Spleen (tissue), 11 donors: Measurements from ENCODE around the gene CUX1. TPM values are rescaled to one million over a fixed set of nuclear protein-coding genes. Genes with fewer than 3 reads are reported as not detected.

Experiments used
- DNase-seq: peaks from one replicate; pipeline ENCODE4 v3.0.0-alpha.2; 2020
- H3K27ac ChIP-seq, 8 donors: fragments of 200-600 bp; sonication (generic) in 7 of 8; 1 replicate in 4 of 8; 2 replicates in 4 of 8; pipeline versions ENCODE4 v1.5.0 to v1.8.0; 2016 to 2021; ENCODE audit warnings: inconsistent platforms in 4 of 8, mild to moderate bottlenecking in 4 of 8, moderate library complexity in 1 of 8
- H3K27me3 ChIP-seq, 7 donors: fragments of 200-600 bp; sonication (generic) in 6 of 7; replicated peaks in 1 of 7; 1 replicate in 4 of 7; 2 replicates in 3 of 7; pipeline versions ENCODE4 v1.5.0 to v1.8.0; 2016 to 2021; ENCODE audit warnings: inconsistent platforms in 3 of 7, mild to moderate bottlenecking in 1 of 7
- H3K36me3 ChIP-seq, 6 donors: fragments of 200-600 bp; sonication (generic) in 5 of 6; 1 replicate in 4 of 6; 2 replicates in 2 of 6; pipeline versions ENCODE4 v1.5.0 to v1.8.0; 2016 to 2021; ENCODE audit warnings: inconsistent platforms in 2 of 6
- H3K4me1 ChIP-seq, 6 donors: fragments of 200-600 bp; sonication (generic) in 5 of 6; 1 replicate in 3 of 6; 2 replicates in 3 of 6; pipeline versions ENCODE4 v1.5.0 to v1.8.0; 2016 to 2021; ENCODE audit warnings: inconsistent platforms in 3 of 6
- H3K4me3 ChIP-seq, 8 donors: fragments of 200-600 bp; sonication (generic) in 7 of 8; 1 replicate in 4 of 8; 2 replicates in 4 of 8; pipeline versions ENCODE4 v1.5.0 to v1.8.0; 2016 to 2021; ENCODE audit warnings: inconsistent platforms in 4 of 8, mild to moderate bottlenecking in 4 of 8, moderate library complexity in 2 of 8
- H3K9me3 ChIP-seq, 8 donors: fragments of 200-600 bp; sonication (generic) in 7 of 8; 1 replicate in 4 of 8; 2 replicates in 4 of 8; pipeline versions ENCODE4 v1.5.0 to v1.8.0; 2016 to 2021; ENCODE audit warnings: inconsistent platforms in 4 of 8
- CTCF ChIP-seq, 11 experiments: fragments of 200-600 bp in 7 of 11; fragments of 450-650 bp in 4 of 11; sonication (generic) in 4 of 11; IDR thresholded peaks in 8 of 11; conservative IDR thresholded peaks in 3 of 11; 1 replicate in 7 of 11; 2 replicates in 4 of 11; pipeline versions ENCODE4 v1.4.0 to v1.8.0; 2016 to 2021; ENCODE audit warnings: antibody characterized with exemption in 11 of 11, inconsistent platforms in 4 of 11, mild to moderate bottlenecking in 1 of 11
- POLR2A ChIP-seq, 3 donors: fragments of 450-650 bp; IDR thresholded peaks; one replicate each; pipeline ENCODE4 v1.5.1; 2017; ENCODE audit warnings: antibody characterized with exemption in 3 of 3, mild to moderate bottlenecking in 1 of 3
- POLR2AphosphoS5 ChIP-seq, 3 donors: sonication (generic); formaldehyde crosslinking; IDR thresholded peaks; one replicate each; pipeline ENCODE4 v1.5.1; 2017; ENCODE audit warnings: antibody characterized with exemption in 3 of 3
- WGBS, 5 donors: extraction: QIAGEN DNeasy Blood & Tissue Kit in 3 of 5; methylation state at CpG; one replicate each; pipeline versions ENCODE4 v1.1.5 to v1.1.7; 2013 to 2018; 5-methylcytosine and 5-hydroxymethylcytosine counted together
- intact Hi-C: fragments of 100-400 bp; cut with DNase I; formaldehyde crosslinking; loops from one replicate; pipeline ENCODE4 v1.15.0; 2023; ENCODE audit warnings: low total_unique reads
- polyA plus RNA-seq, 3 donors: library from polyadenylated mRNA; stranded (reverse); fragments of 200-250 nt; gene quantifications; one replicate each; pipeline ENCODE4 v1.2.1, GENCODE V29; 2013
- total RNA-seq, 7 donors: library from RNA; depleted of rRNA in 3 of 7; stranded (reverse); fragments of >200 nt in 3 of 7; fragmentation: NEBNext Ultra II Directional in 4 of 7; extraction: Animal tissue kit (Norgen Biotek cat#: 25700) in 4 of 7; gene quantifications; one replicate each; pipeline versions ENCODE4 v1.1.0 to v1.2.1, GENCODE V29; 2016 to 2021
- donor health status: healthy with polysubstance abuse.
- donor health status: DM: no; HTN: no; CAD: no; lungs with moderate emphysema.
- donor health status: DM: no; HTN: no; CAD: no.
- donor health status: Bipolar disorder and iron deficiency.
- donor health status: healthy.
- donor health status: DM: no; HTN: no; CAD: no.
- donor health status: DM: yes; HTN: yes; CAD: no.

CUX1 gene
- total and polyA plus RNA-seq, 10 donors, result 9.1 to 95.8 (median 61.9) TPM

DNA sequence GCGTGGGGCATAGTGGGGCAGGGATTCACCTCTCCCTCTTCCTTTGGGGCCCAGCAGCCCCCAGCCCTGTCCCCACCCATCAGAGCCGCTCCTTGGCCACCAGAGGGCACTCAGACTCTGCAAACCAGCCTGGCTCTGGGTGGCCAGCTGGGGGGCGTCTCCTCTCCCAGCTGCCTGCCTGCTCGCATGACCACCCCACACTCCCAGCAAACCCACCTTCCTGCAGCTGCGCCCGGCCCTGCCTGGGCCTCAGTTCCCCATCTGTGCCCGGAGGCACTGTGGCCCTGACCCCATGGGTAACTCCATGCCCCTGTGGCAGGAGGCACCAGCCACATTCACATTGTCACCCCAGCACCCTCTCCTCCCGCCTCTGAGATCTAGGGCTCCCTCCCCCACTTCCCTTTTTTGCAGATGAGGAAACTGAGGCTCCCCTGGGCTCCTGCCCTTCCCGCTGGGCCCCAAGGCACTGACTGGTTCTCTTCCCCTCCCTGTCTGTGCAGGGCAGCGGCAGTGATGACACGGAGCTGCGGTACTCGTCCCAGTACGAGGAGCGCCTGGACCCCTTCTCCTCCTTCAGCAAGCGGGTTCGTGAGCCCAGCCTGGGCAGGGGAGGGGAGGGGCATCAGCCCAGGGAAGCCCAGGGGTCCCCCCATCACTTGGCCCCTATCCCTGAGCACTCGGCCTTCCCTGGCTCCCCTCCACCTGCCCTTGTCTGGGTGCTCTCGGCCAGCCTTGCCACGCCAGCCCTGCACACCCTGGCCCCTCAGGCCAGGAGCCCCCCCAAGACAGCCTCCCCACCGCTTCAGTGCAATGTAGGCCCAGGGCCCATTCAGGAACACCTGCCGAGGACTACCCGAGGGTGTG is 462.3 kb downstream of the CUX1 start:
- DNase-seq, result peak; percentile 90
- no peak for TF ChIP-seq POLR2A (IDR thresholded peaks at IDR 0.05)
- TF ChIP-seq POLR2AphosphoS5 (IDR thresholded peaks at IDR 0.05), result peak in 2 of 3 donors; percentile 48 to 65
- TF ChIP-seq CTCF (IDR thresholded peaks at IDR 0.05 in 8 of 11, conservative IDR thresholded peaks at IDR 0.05 in 3 of 11), result peak; percentile 68 to 92 (median 85)
- 52 to 56% (median 55%) methylated on average over 21 to 23 of the region's 23 CpGs for WGBS, 5 donors
- peak overlapping the region in 4 of 8 donors; percentile 4 to 46 (median 40) for H3K27ac ChIP-seq
- intact Hi-C loops, result loop anchor here (5.0 kb wide), 1 partner anchor 113 kb away; no protein-coding TSS in a partner anchor
- no peaks in the 10 kb centered on the region for H3K27me3 ChIP-seq
- no peaks in the 10 kb centered on the region for H3K9me3 ChIP-seq
- H3K4me1 ChIP-seq, result peaks cover 13 to 36% (median 26%) of the 10 kb centered on the region in 6 donors
- peak overlapping the region in 1 of 8 donors; percentile 41 for H3K4me3 ChIP-seq
- no peaks in the 10 kb centered on the region for H3K36me3 ChIP-seq

GRCh38 chr7:102280521-102280920 is 463.1 kb downstream of the CUX1 start:
- Histone ChIP-seq H3K4me1 (peaks cover 21 to 44% (median 33%) of the 10 kb centered on the region in 6 donors), H3K9me3 (no peaks in the 10 kb centered on the region), H3K27ac (no peak overlapping the region), H3K4me3 (no peak overlapping the region), H3K36me3 (no peaks in the 10 kb centered on the region), H3K27me3 (no peaks in the 10 kb centered on the region)
- WGBS, 5 donors, result 83 to 100% (median 84%) methylated on average over 1 to 5 of the region's 5 CpGs
- TF ChIP-seq CTCF (IDR thresholded peaks at IDR 0.05 in 8 of 11, conservative IDR thresholded peaks at IDR 0.05 in 3 of 11), result no peak
- TF ChIP-seq POLR2A (IDR thresholded peaks at IDR 0.05), result no peak
- TF ChIP-seq POLR2AphosphoS5 (IDR thresholded peaks at IDR 0.05), result no peak
- DNase-seq, result no peak
- intact Hi-C loops, result no loop called here

DNA sequence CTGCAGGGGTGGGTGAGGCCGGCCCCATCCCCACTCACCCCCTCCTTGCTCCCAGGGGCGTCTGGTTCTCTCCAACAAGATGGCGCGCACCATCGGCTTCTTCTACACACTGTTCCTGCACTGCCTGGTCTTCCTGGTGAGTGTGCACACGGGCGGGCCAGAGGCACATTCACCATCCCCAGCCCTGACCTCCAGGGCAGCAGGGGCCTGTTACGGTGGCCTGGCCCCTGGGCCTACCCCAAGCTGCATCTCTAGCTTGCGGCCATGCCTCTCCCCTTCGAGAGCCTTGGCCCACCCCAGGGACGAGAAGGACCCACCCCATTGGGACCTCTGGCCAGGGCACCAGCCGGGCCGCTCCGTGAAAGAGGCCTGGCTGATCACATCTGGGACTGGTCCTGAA is 464.4 kb downstream of the CUX1 start:
- Histone ChIP-seq H3K27me3 (no peaks in the 10 kb centered on the region), H3K4me1 (peaks cover 27 to 52% (median 40%) of the 10 kb centered on the region in 6 donors), H3K27ac (no peak overlapping the region), H3K4me3 (no peak overlapping the region), H3K9me3 (no peaks in the 10 kb centered on the region), H3K36me3 (no peaks in the 10 kb centered on the region)
- intact Hi-C loops, result no loop called here
- no peak for DNase-seq
- WGBS, 5 donors, result 88 to 98% (median 91%) methylated on average over 11 to 14 of the region's 14 CpGs
- TF ChIP-seq POLR2AphosphoS5 (IDR thresholded peaks at IDR 0.05), result peak in 1 of 3 donors; percentile 6
- no peak for TF ChIP-seq CTCF (IDR thresholded peaks at IDR 0.05 in 8 of 11, conservative IDR thresholded peaks at IDR 0.05 in 3 of 11)
- TF ChIP-seq POLR2A (IDR thresholded peaks at IDR 0.05), result no peak
